Stomach smooth muscle (tissue), 2 donors: ENCODE results near the gene INTS1.

Source experiments
- H3K27ac ChIP-seq: one replicate; pipeline ENCODE4 v1.7.0; 2013; ENCODE audit warnings: mild to moderate bottlenecking, low read length, inconsistent platforms
- H3K27me3 ChIP-seq, 2 donors: one replicate each; pipeline ENCODE4 v1.7.0; 2013; ENCODE audit warnings: low read length in 2 of 2; ENCODE audit not compliant: insufficient read depth in 2 of 2, control insufficient read depth in 1 of 2
- H3K36me3 ChIP-seq, 2 donors: one replicate each; pipeline ENCODE4 v1.7.0; 2013; ENCODE audit warnings: low read length in 2 of 2; ENCODE audit not compliant: control insufficient read depth in 2 of 2, insufficient read depth in 2 of 2
- H3K4me1 ChIP-seq: one replicate; pipeline ENCODE4 v1.7.0; 2013; ENCODE audit warnings: low read length; ENCODE audit not compliant: control insufficient read depth, insufficient read depth
- H3K4me3 ChIP-seq, 2 donors: one replicate each; pipeline ENCODE4 v1.7.0; 2013; ENCODE audit warnings: low read length in 2 of 2
- H3K9ac ChIP-seq, 2 donors: one replicate each; pipeline ENCODE4 v1.7.0; 2013; ENCODE audit warnings: low read length in 2 of 2, mild to moderate bottlenecking in 1 of 2
- H3K9me3 ChIP-seq, 2 donors: one replicate each; pipeline ENCODE4 v1.7.0; 2013; ENCODE audit warnings: low read length in 2 of 2; ENCODE audit not compliant: control insufficient read depth in 2 of 2
- donor health status: healthy.
- donor health status: Pancreatic carcinoma.

The INTS1 gene

DNA sequence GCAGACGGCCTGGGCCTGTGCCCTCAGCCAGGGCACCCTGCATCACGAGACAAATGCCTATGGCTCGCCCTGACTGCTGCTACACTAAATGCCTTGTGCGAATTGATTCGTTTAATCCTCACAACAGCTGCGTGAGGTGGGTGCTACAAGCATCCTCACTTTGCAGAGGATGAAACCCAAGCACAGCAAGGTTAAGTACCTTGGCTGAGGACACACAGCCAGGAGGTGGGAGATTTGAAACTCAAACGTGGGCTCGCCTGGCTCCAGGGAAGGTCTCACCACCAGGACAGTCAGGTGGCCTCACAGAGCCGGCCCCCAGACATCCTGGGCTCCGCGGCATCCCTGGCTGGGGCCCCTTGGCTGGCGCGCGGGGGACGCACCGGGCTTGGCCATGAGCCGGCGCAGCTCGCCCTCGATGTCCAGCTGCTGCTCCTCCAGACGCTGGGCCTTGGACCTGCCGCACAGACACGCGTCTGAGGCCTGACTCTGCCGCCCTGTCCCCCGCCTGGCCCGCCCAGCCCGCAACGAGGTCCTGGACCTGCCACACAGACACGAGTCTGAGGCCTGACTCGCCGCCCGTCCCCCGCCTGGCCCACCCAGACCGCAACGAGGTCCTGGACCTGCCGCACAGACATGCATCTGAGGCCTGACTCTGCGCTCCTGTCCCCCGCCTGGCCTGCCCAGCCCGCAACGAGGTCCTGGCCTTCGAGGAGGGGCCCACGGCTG is 66.9 kb downstream of the INTS1 start:
- H3K9ac ChIP-seq, result no peak overlapping the region
- peaks cover 4% of the 10 kb centered on the region for H3K4me1 ChIP-seq
- peaks cover 2 to 6% of the 10 kb centered on the region in 2 donors for H3K27me3 ChIP-seq
- H3K36me3 ChIP-seq, result no peaks in the 10 kb centered on the region
- no peaks in the 10 kb centered on the region for H3K9me3 ChIP-seq
- no peak overlapping the region for H3K4me3 ChIP-seq
- H3K27ac ChIP-seq, result no peak overlapping the region

DNA sequence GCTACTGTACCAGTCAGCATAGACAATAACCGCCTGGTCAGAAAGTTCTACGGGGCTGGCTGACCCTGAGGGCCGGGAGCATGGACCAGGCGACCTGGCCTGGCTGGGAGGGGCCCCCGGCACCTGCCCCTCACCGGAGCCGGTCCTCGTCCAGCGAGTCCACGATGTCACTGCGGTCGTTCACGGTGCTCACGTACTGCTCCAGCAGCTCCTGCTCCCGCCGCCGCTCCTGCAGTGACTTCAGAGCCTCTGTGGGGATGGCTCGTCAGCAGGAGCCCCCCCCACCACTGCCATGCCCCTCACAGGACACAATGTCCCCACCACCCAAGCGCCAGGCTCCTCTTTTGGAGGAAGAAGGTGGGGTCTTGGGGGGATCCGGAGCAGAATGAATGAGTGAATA is 67.6 kb downstream of the INTS1 start:
- H3K27ac ChIP-seq, result no peak overlapping the region
- H3K9ac ChIP-seq, result no peak overlapping the region
- no peaks in the 10 kb centered on the region for H3K9me3 ChIP-seq
- no peak overlapping the region for H3K4me3 ChIP-seq
- no peaks in the 10 kb centered on the region for H3K36me3 ChIP-seq
- H3K27me3 ChIP-seq, result peaks cover 5 to 11% of the 10 kb centered on the region in 2 donors
- H3K4me1 ChIP-seq, result peaks cover 8% of the 10 kb centered on the region

DNA sequence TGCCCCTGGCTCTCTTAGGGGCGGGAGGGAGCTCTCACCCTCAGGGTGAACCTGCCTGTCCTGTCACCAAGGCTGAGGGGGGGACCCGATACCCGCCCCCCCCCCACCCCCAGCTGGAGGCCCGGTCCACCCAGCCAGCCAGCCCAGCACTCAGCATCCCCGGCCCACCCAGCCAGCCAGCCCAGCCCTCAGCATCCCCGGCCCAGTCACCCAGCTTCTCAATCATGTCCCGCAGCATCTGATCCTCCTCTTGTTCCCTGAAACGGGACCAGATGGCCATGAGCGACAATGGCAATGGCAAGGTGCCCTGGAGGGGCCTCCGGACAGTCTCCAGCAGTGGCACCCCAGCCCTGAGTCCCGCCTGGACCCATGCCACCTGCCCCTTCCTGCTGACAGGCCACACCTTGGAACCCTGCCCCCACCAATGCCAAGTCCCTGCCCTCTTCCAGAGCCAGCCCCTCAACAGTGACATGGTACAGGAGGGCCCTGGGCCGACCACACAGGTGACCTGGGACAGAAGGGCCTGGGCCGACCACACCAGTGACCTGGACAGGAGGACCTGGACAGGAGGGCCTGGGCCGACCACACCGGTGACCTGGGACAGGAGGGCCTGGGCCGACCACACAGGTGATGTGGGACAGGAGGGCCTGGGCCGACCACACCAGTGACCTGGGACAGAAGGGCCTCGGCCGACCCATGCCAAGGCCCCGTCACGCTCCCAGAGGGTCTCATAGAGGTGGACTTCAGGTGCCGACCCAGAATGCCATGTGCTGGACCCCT is 69.1 kb downstream of the INTS1 start:
- Histone ChIP-seq H3K9ac (no peak overlapping the region), H3K4me3 (no peak overlapping the region), H3K36me3 (no peaks in the 10 kb centered on the region), H3K9me3 (no peaks in the 10 kb centered on the region), H3K27me3 (peaks cover 10 to 23% of the 10 kb centered on the region in 2 donors), H3K4me1 (peaks cover 8% of the 10 kb centered on the region), H3K27ac (no peak overlapping the region)

DNA sequence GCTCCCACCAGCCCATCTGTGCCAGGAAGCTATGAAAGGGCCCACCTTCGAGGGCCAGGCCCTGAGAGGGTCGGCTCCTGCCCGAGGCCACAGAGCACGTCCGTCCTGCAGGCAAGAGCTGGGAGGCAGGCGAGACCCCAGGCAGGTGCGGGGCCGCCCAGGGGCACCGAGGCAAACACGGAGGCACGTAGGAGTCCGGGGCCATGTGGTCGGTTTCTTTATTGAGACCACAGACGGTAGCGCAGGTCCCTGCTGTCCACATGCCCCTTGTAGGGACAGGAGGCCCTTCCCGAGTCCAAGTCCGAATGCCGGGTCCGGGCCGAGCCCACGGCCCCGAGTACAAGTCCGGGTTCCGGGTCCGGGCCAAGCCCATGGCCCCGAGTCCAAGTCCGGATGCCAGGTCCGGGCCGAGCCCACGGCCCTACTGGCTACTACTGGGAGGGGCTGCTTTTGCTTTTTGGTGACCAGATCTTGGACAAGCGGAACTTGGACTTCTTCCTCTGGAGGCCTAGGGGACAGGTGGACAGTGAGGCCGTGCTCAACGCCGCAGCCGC is 69.9 kb downstream of the INTS1 start:
- Histone ChIP-seq H3K27ac (no peak overlapping the region), H3K4me1 (peaks cover 8% of the 10 kb centered on the region), H3K9ac (no peak overlapping the region), H3K4me3 (no peak overlapping the region), H3K27me3 (peaks cover 12 to 29% of the 10 kb centered on the region in 2 donors), H3K9me3 (no peaks in the 10 kb centered on the region), H3K36me3 (no peaks in the 10 kb centered on the region)

DNA sequence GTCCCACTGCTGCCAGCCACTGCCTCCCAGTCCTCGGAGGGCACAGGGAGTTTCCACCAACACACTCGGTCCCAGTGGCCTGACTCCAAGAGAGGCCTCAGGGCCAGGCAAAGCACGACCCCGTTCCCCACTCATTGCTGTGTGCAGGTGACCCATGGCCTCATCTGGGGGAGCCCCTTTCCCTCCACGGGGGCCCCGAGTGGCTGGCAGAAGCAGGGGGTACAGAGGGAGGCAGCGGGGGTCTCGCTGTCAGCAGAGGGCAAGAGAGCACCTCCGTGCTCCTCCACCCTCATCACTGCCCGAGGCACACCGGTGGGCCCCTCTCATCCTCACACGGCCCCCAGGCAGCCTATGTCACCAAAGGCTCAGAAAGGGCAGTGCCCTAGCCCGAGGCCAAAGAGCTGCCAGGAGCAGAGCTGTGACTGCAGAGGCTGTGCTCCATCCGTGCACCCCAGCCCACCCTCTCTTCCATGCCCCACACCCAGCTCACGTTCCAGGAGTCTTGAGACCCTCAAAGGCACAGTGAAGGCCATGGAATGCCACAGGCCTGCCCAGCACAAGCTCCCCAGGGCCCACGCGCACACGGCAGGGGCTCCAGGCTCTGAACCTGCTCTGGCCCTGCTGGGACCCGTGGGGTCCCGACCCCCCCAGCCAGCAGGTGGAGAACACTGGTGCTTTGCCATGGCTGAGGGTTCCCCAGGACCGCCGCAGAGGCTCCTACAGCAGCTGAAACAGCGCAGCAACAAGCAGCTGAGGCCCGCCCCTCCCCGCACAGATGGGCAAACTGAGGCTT is 70.9 kb downstream of the INTS1 start:
- Histone ChIP-seq H3K27me3 (peaks cover 12 to 29% of the 10 kb centered on the region in 2 donors), H3K27ac (no peak overlapping the region), H3K36me3 (no peaks in the 10 kb centered on the region), H3K4me1 (peaks cover 8% of the 10 kb centered on the region), H3K9me3 (no peaks in the 10 kb centered on the region), H3K9ac (no peak overlapping the region), H3K4me3 (no peak overlapping the region)

DNA sequence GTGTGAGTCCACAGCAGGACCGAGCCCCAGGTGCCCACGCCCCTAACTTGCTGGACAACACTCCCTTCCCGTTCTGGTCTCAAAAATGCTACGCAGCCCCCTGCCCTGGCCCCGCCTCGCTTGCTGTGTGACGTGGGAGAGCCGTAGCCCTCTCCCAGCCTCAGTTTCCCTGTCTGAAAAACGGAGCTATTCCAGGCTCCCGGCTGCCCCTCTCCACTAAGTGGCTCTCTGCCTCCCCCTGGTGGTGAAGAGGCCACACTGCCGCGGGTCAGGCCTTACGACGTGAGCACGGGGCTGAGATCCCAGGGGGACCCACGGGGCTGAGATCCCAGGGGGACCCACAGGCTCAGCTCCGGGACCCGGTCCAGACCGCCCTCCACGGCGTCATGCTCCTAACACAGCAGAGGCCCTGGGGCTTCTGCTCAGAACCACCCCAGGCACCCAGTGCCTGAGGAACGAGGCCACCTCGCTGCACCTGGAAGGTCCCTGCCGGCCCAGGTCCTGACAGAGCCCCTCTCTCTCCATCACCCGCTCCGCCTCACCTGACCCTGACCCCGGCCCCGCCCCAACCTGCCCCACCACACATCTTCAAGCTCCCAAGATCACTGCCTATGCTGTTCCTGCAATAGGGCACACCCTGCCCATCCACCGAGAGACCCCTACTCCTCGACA is 71.6 kb downstream of the INTS1 start:
- Histone ChIP-seq H3K4me1 (peaks cover 8% of the 10 kb centered on the region), H3K4me3 (no peak overlapping the region), H3K27ac (no peak overlapping the region), H3K9me3 (no peaks in the 10 kb centered on the region), H3K36me3 (no peaks in the 10 kb centered on the region), H3K27me3 (peaks cover 12 to 29% of the 10 kb centered on the region in 2 donors), H3K9ac (no peak overlapping the region)

DNA sequence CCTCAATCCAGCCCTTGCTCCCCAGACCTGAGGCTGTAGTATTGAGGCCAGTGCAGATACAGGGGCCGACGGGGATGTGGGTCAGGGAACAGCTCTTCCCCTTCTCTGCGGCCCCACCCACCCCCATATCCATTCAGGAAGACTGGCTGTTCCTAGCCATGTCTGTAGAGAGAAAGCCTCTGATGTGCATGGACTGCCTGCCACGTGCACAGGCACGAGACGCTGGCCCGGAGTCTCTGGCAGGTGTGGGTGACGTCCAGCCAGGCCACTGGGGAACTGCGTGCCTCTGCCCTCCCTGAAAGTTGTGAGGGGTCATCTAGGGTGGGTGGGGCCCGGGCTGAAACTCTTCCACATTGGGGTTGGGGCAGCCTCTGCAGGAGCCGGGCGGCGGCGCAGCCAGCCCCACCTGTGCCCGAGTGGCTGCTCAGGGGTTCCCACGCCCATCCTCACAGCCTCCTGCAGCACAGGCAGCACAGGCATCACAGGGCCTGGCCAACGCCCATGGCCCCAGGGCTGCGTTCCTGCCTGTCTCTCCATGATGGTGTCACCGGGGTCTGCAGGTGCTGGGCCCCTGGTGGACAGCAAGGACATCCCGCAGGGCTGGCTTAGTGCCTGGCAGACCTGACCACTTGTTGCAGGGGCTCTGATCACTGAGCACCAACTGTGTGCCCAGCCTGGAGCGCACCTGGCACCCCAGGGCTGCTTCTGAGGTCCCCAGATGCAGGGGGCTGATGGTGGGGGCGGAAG is 72.4 kb downstream of the INTS1 start:
- no peaks in the 10 kb centered on the region for H3K36me3 ChIP-seq
- H3K9ac ChIP-seq, result no peak overlapping the region
- no peaks in the 10 kb centered on the region for H3K9me3 ChIP-seq
- H3K27ac ChIP-seq, result no peak overlapping the region
- H3K4me1 ChIP-seq, result peaks cover 8% of the 10 kb centered on the region
- no peak overlapping the region for H3K4me3 ChIP-seq
- H3K27me3 ChIP-seq, result peaks cover 12 to 29% of the 10 kb centered on the region in 2 donors

DNA sequence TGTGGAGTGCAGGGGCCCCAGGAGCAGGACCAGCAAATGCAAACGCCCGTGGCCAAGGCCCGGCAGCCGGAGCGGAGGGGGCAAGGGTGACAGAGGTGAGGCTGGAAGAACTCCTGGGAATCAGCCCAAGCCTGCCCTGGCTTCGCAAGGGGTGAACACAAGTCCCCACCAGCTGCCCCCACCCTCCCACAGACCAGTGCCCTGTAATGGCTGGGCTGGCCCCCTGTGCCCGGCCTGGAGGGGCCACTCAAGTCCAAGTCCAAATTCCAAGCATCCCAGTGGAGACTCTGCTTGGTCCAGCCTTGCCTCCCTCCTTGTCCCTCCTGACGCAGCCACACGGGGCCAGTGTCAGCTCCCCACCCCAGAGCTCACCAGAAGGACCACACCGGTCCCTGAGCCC is 73.0 kb downstream of the INTS1 start:
- Histone ChIP-seq H3K4me1 (peaks cover 8% of the 10 kb centered on the region), H3K27ac (no peak overlapping the region), H3K27me3 (peaks cover 12 to 29% of the 10 kb centered on the region in 2 donors), H3K9me3 (no peaks in the 10 kb centered on the region), H3K9ac (no peak overlapping the region), H3K36me3 (no peaks in the 10 kb centered on the region), H3K4me3 (no peak overlapping the region)

DNA sequence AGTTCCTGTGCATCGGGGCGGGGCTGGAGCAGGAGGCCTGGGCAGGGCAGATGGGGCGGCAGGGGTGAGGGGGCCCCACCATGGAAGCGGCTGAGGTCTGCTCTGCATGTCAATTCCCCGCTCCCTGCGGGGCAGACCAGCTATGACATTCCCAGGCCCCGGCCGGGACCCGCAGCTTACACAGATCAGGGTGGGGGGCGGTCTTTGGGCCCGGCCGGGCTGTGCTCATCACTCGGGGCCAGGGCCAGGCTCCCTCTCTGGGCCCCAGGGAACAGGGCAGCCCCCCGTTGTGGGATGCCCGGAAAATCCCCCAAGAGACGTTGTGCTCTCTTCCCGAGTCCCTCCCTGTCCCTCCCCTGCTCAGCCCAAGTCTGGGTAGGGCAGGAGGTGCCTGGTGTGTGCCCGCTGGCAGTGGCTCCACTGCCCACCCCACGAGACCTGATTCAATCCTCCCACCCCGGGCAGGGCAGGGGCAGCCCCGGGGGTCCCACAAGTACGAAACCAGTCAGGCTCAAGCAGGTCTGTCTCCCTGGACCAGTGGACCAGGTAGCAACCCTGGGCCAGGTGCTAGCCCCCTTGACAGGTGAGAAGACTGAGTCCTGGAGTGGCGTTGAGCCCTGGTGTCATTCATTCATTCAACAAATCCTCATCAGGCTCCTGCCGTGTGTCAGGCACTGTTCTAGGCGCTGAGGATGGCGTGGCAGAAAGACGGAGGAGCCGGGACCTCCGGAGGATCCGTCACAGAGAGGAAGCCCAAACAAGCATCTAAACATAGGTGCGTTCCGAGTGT is 73.9 kb downstream of the INTS1 start:
- Histone ChIP-seq H3K9ac (no peak overlapping the region), H3K4me1 (peaks cover 8% of the 10 kb centered on the region), H3K36me3 (no peaks in the 10 kb centered on the region), H3K4me3 (no peak overlapping the region), H3K27me3 (peaks cover 12 to 29% of the 10 kb centered on the region in 2 donors), H3K9me3 (no peaks in the 10 kb centered on the region), H3K27ac (no peak overlapping the region)
